GM21528 (cell line): ENCODE measurements around the gene RUSC2.
"Not testable (repeated sequence)": the region's sequence is repeated elsewhere in the genome, so short reads cannot be mapped to it uniquely, and the experiment has no call there.

Source experiments
- ATAC-seq: cut with Tn5 transposase; IDR thresholded peaks from one replicate; pipeline ENCODE4 v1.9.1; 2021; ENCODE audit warnings: mild to moderate bottlenecking, moderate library complexity; ENCODE audit not compliant: unreplicated experiment, low FRiP score

RUSC2 gene

DNA sequence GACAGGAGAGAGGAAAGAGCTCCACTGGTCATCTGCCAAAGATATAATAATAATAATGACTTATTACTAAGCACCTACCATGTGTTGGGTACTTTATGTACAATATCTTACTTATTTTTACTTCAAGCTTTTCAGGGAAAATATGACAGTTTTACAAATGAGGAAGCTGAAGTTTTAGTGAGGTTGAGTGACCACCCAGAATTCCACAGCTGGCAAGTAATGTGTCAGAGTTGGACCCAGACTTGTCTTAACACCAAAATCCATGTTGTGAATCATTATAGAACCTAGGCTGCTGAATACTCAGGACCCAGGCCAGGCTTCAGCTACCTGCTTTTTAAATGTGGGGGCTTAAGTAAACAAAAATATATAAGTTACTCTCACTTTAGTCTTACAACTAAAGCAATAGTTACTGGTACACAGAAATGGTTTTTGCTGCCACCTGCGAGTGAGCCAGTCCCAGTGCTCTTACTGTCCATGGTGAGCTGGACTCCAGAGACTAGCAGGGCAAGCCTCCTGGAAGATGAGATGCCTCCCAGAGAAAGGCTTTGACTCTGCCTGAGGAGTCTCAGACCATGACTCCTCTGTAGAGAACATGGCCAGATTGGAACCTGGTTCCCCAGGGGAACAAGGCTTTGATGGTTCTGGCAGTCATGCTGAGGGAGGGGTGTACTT lies 29.9 kb downstream of the RUSC2 start:
- no peak for ATAC-seq

GRCh38 chr9:35520364-35520710 lies 30.4 kb downstream of the RUSC2 start:
- ATAC-seq = no peak

GRCh38 chr9:35521708-35522107 lies 31.8 kb downstream of the RUSC2 start:
- no peak for ATAC-seq

DNA sequence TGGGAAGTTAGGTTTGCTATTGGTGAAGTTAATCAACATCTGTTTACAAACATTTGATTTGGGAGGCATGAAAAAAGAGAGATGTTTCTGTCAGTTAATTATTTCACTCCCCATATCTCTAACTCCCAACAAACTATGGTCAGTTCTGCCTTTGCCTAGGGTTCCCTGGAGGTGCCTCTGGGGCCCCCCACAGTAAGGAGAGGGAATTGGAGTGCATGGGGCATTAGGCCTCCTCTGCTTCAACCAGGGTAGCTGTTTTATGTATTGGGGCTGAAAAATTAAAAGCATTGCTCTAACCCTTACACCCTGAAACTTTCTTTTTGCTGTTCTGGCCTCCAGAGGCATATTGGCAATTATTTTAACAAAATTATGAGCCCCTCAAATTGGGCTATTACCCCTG lies 32.3 kb downstream of the RUSC2 start:
- no peak for ATAC-seq

DNA sequence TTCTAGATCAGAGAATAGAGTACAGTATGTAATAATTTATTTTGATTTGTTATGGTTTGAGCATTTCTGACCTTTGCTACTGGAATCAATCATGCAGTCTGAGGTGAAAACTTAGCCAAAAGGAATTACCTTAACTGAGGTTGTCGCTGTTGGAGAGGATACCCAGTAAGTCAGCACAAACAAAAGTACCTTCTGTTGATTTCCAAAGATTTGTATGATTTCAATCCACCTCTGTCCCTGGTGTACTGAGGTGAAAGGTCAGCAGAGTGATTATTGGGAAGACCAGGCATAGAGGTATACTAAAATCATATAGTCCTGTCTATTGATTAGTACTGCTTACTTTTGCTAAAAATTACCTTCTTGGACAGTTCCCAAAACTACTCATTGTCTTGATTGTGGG lies 32.8 kb downstream of the RUSC2 start:
- no peak for ATAC-seq

GRCh38 chr9:35523556-35523955 lies 33.6 kb downstream of the RUSC2 start:
- ATAC-seq = not testable (repeated sequence)

DNA sequence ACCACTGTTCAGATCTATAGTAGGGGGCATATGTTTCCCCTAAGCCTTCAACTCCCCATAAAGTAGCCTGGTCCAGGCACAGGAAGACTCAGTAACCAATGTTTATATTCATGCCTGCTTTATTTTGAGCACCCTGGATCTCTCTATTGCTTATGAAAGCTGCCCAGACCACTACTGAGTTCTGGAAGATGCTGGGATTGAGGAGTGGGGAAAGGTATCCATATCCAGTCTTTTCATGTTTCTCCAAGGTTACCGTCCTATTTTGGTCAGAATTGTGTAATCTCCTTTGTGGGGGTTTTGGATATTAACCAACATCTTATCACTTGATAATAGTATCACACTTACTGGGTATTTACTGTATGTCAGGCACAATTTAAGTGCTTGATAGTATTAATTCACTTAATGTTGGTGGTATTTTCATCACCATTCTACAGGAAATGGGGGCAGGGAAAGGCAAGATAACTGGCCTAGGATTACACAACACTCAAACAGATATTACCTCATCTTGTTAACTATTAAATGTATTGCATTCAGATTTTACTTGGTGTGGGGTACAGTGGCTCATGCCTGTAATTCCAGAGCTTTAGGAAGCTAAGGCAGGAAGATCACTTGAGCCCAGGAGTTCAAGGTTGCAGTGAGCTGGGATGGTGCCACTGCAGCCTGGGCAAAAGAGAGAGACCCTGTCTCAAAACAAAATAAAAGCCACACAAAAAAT lies 36.3 kb downstream of the RUSC2 start:
- no peak for ATAC-seq

DNA sequence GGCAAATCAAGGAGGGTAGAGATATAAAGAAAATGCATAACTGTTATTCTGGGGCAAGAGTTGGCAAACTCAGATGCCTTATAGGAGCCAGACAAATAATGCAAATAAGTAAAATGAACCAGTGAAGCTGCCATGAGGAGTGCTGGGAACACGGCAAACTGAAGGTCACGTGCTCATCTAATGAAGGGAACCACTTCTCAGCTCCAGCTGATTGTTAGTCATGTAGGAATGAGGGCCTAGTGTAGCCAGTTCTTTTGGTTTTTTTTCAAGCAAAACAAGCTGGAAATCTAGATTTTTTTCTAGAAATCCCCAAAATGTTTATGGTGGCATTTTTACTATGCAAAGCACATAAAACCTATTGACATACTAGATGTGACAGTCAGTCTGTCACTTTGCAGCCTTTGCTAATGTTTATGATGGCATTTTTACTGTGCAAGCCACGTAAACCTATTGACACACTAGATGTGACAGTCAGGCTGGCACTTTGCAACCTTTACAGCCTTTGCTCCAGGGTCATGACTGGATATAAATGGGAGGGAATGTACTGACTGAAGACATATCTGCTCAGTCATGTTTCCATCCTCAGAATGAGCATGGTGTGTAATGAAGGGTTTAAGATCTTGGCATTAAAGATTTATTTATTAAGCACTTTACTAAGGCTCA lies 39.4 kb downstream of the RUSC2 start:
- no peak for ATAC-seq

- ATAC-seq = no peak
These were observed 43.5 kb downstream of the RUSC2 start for GRCh38 chr9:35533398-35533797.

DNA sequence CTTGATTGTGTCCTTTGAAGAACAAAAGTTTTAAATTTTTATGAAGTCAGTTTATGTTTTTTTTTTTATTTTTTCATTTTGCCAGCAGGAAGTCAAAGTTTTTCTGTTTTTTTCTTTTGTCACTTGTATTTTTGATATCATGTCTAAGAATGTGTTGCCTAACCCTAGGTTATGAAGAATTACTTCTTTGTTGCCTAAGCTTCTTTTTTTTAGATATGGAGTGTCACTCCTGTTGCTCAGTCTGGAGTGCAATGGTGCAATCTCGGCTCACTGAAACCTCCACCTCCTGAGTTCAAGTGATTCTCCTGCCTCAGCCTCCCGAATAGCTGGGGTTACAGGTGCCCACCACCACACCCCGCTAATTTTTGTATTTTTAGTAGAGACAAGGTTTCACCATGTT lies 45.0 kb downstream of the RUSC2 start:
- not testable (repeated sequence) for ATAC-seq

GRCh38 chr9:35537913-35538312 lies 48.0 kb downstream of the RUSC2 start:
- no peak for ATAC-seq

DNA sequence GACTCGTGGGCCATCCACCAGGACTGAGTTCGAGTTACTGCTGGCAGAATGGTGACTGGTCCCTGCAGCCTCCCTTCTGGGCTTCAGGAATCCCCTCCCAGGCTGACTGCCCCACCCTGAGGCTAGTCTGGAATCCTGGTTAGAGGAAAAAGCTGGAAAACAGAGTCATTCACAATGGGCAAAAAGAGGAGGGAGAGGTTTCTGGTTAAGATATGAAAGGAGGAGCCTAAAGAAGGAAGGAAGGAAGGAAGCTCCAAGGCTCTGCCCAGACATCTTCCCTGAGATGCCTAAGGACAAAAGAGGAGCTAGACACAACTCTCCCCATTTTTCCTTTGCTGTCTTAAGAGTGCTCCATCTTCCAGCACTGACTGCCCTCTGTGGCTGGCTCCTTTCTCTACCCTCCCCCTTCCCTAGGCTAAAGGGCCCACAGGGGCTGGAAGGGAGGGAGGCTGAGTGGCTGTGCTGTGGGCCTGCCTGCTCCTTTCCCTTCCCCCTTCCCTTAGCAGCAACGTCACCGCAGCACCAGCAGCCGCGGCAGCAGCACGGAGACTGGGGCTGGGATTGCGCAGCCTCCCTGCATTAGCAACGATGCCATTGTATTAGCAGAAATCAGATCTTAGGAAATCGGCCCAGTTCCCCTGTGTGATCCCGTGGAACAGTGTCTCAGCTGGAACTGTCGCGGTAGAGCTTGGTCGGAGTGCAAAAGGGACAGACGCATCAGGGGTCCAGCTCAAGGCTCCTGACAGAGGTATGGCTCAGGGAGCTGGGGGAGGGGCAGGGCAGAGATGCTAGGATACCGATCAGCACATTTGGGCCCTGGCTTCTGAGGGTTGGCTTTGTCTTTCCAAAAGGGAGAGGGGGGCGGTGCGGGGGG lies 48.7 kb downstream of the RUSC2 start:
- no peak for ATAC-seq
